ENCODE data around the gene CCDC13. TPM values are rescaled to one million over a fixed set of nuclear protein-coding genes. Genes with fewer than 3 reads are reported as not detected.
A peak's percentile ranks its signal among the peaks of the same experiment; 100 is the strongest.

The CCDC13 gene
- total and polyA plus RNA-seq, 11 donors, result 0.44 to 1.4 (median 0.83) TPM; not detected in 1

- peaks cover 0 to 30% (median 4%) of the 10 kb centered on the region in 12 donors for H3K4me1 ChIP-seq
- WGBS, 4 donors, result 41 to 60% (median 53%) methylated on average over 8 to 9 of the region's 9 CpGs
- intact Hi-C loops (cut with DNase I), result loop anchor here in 5 of 10 donors (5.0 to 10.0 kb wide), 4 partner anchors 169 to 247 kb away; partner anchors contain the start of genes SEC22C (in 2 of the 5) and VIPR1 (in 1 of the 5)
- DNase-seq, result no peak
- no peaks in the 10 kb centered on the region for H3K36me3 ChIP-seq
- no peak for TF ChIP-seq CTCF (IDR thresholded peaks at IDR 0.05)
- no peak for TF ChIP-seq POLR2A (IDR thresholded peaks at IDR 0.05)
- H3K4me3 ChIP-seq, result no peak overlapping the region
- H3K27ac ChIP-seq, result no peak overlapping the region
- H3K9me3 ChIP-seq, result no peaks in the 10 kb centered on the region
- no peaks in the 10 kb centered on the region for H3K27me3 ChIP-seq
- peak in 2 of 4 donors; percentile 10 to 29 for ATAC-seq
These were observed 21.4 kb downstream of the CCDC13 start for GRCh38 chr3:42751609-42752008.

- TF ChIP-seq POLR2A (IDR thresholded peaks at IDR 0.05) (no peak), CTCF (IDR thresholded peaks at IDR 0.05) (no peak)
- DNase-seq, result no peak
- no peaks in the 10 kb centered on the region for H3K36me3 ChIP-seq
These were observed 22.2 kb downstream of the CCDC13 start for GRCh38 chr3:42750834-42751233.

GRCh38 chr3:42749753-42750231 lies 23.3 kb downstream of the CCDC13 start:
- TF ChIP-seq POLR2A (IDR thresholded peaks at IDR 0.05) (no peak), CTCF (IDR thresholded peaks at IDR 0.05) (peak; percentile 9 to 61 (median 38))
- intact Hi-C loops (cut with DNase I), result loop anchor here (5.0 to 10.0 kb wide), 9 partner anchors 87 to 525 kb away; partner anchors contain the start of genes SEC22C (in 7 of the 10), NKTR (in 1 of the 10) and VIPR1 (in 1 of the 10)
- no peak overlapping the region for H3K4me3 ChIP-seq
- WGBS, 4 donors, result 46 to 65% (median 52%) methylated on average over 10 of the region's 10 CpGs
- no peaks in the 10 kb centered on the region for H3K36me3 ChIP-seq
- peak overlapping the region in 3 of 12 donors; percentile 24 to 94 (median 87) for H3K27ac ChIP-seq
- peak; percentile 15 to 47 (median 31) for ATAC-seq
- peaks cover 0 to 47% (median 13%) of the 10 kb centered on the region in 12 donors for H3K4me1 ChIP-seq
- H3K9me3 ChIP-seq, result no peaks in the 10 kb centered on the region
- peak in 1 of 5 donors; percentile 31 for DNase-seq
- no peaks in the 10 kb centered on the region for H3K27me3 ChIP-seq

More at GRCh38 chr3:42750834-42751233, 22.2 kb downstream of the CCDC13 start:
- Histone ChIP-seq H3K27ac (no peak overlapping the region), H3K4me3 (no peak overlapping the region), H3K9me3 (no peaks in the 10 kb centered on the region), H3K27me3 (no peaks in the 10 kb centered on the region), H3K4me1 (peaks cover 0 to 38% (median 11%) of the 10 kb centered on the region in 12 donors)
- WGBS, 4 donors, result 95 to 98% (median 97%) methylated on average over 7 of the region's 7 CpGs
- intact Hi-C loops (cut with DNase I), result loop anchor here in 5 of 10 donors (5.0 to 10.0 kb wide), 4 partner anchors 169 to 246 kb away; partner anchors contain the start of genes SEC22C (in 2 of the 5) and VIPR1 (in 1 of the 5)
- ATAC-seq, result no peak

- Histone ChIP-seq H3K36me3 (no peaks in the 10 kb centered on the region), H3K27ac (peak overlapping the region in 3 of 12 donors; percentile 24 to 94 (median 87)), H3K4me3 (no peak overlapping the region), H3K9me3 (no peaks in the 10 kb centered on the region), H3K4me1 (peaks cover 0 to 52% (median 16%) of the 10 kb centered on the region in 12 donors), H3K27me3 (no peaks in the 10 kb centered on the region)
- WGBS, 4 donors, result 83 to 90% (median 86%) methylated on average over 10 of the region's 10 CpGs
- TF ChIP-seq CTCF (IDR thresholded peaks at IDR 0.05), result no peak
- no peak for TF ChIP-seq POLR2A (IDR thresholded peaks at IDR 0.05)
- intact Hi-C loops (cut with DNase I), result loop anchor here (5.0 to 10.0 kb wide), 7 partner anchors 87 to 524 kb away; partner anchors contain the start of genes SEC22C (in 5 of the 10) and NKTR (in 1 of the 10)
- ATAC-seq (no peak), DNase-seq (no peak)
These were observed 23.9 kb downstream of the CCDC13 start for GRCh38 chr3:42749025-42749752.
